HEK293 (cell line): ENCODE data around the gene TTF1.
A peak's percentile ranks its signal among the peaks of the same experiment; 100 is the strongest.

Experiments used
- CTCF ChIA-PET: fragments of 350-600 bp; formaldehyde crosslinking; extraction: SDS; loops from one replicate; lab custom pipeline; 2021; ENCODE audit warnings: antibody characterized with exemption; lab: Yijun Ruan, JAX
- POLR2A ChIA-PET: fragments of 300-600 bp; formaldehyde crosslinking; extraction: SDS; loops from one replicate; lab custom pipeline; 2020; ENCODE audit warnings: antibody characterized with exemption, inconsistent platforms; lab: Yijun Ruan, JAX
- H3K27ac ChIP-seq: fragments of 200-500 bp; sonication (Bioruptor generic); 2 replicates; pipeline ENCODE4 v1.5.1; 2014; ENCODE audit warnings: low read depth, low read length, control low read depth, inconsistent platforms; ENCODE audit errors: extremely low read depth
- H3K36me3 ChIP-seq, 2 experiments: fragments of 200-500 bp in 1 of 2; sonication (Bioruptor generic) in 1 of 2; 1 replicate in 1 of 2; 2 replicates in 1 of 2; pipeline ENCODE4 v1.5.1; 2014 to 2017; ENCODE audit warnings: inconsistent platforms in 2 of 2, low read length in 2 of 2; ENCODE audit not compliant: control insufficient read depth in 2 of 2, insufficient read depth in 1 of 2
- H3K4me1 ChIP-seq: fragments of 200-500 bp; sonication (Bioruptor generic); 2 replicates; pipeline ENCODE4 v1.5.1; 2014; ENCODE audit warnings: mild to moderate bottlenecking, low read length, inconsistent platforms; ENCODE audit not compliant: control insufficient read depth, insufficient read depth
- H3K4me3 ChIP-seq: 2 replicates; pipeline ENCODE4 v1.5.1; 2011; ENCODE audit warnings: low read depth, mild to moderate bottlenecking, control low read depth, low read length, moderate library complexity
- H3K9me3 ChIP-seq: fragments of 200-500 bp; sonication (Bioruptor generic); 2 replicates; pipeline ENCODE4 v1.5.1; 2014; ENCODE audit warnings: low read depth, low read length, inconsistent platforms; ENCODE audit not compliant: control insufficient read depth, insufficient read depth
- ATF2 ChIP-seq: fragments of 450-650 bp; formaldehyde crosslinking; IDR thresholded peaks from 2 replicates; pipeline ENCODE4 v1.5.1; 2016; ENCODE audit warnings: missing biosample characterization, missing genetic modification characterization, low read depth
- GLIS1 ChIP-seq: fragments of 450-650 bp; formaldehyde crosslinking; IDR thresholded peaks from 2 replicates; pipeline ENCODE4 v1.5.1; 2016; ENCODE audit warnings: missing biosample characterization, missing genetic modification characterization
- GLIS2 ChIP-seq: fragments of 450-650 bp; formaldehyde crosslinking; IDR thresholded peaks from 2 replicates; pipeline ENCODE4 v1.5.1; 2016; ENCODE audit warnings: missing biosample characterization, missing genetic modification characterization
- HOXA7 ChIP-seq: sonication (generic); formaldehyde crosslinking; IDR thresholded peaks from 2 replicates; pipeline ENCODE4 v1.8.1; 2022; ENCODE audit warnings: missing genetic modification reagents, borderline replicate concordance
- HOXD13 ChIP-seq: sonication (generic); formaldehyde crosslinking; IDR thresholded peaks from 2 replicates; pipeline ENCODE4 v1.8.0; 2022; ENCODE audit warnings: missing genetic modification reagents, borderline replicate concordance
- IKZF3 ChIP-seq: fragments of 450-650 bp; IDR thresholded peaks from 2 replicates; pipeline ENCODE4 v1.5.0; 2018; ENCODE audit warnings: missing biosample characterization, mild to moderate bottlenecking, missing genetic modification characterization, moderate library complexity
- PATZ1 ChIP-seq: fragments of 450-650 bp; formaldehyde crosslinking; IDR thresholded peaks from 2 replicates; pipeline ENCODE4 v1.5.1; 2016; ENCODE audit warnings: missing biosample characterization, missing genetic modification characterization
- SALL2 ChIP-seq: fragments of 450-650 bp; formaldehyde crosslinking; IDR thresholded peaks from 2 replicates; pipeline ENCODE4 v1.5.0; 2017; ENCODE audit warnings: missing biosample characterization, mild to moderate bottlenecking, missing genetic modification characterization, borderline replicate concordance
- YY2 ChIP-seq: fragments of 450-650 bp; formaldehyde crosslinking; IDR thresholded peaks from 2 replicates; pipeline ENCODE4 v1.5.1; 2016; ENCODE audit warnings: missing biosample characterization, missing genetic modification characterization
- ZBTB49 ChIP-seq: fragments of 450-650 bp; formaldehyde crosslinking; IDR thresholded peaks from 2 replicates; pipeline ENCODE4 v1.5.1; 2016; ENCODE audit warnings: missing biosample characterization, missing genetic modification characterization, low read depth
- ZBTB6 ChIP-seq: fragments of 450-650 bp; formaldehyde crosslinking; IDR thresholded peaks from 2 replicates; pipeline ENCODE4 v1.5.1; 2017; ENCODE audit warnings: missing biosample characterization, missing genetic modification characterization
- ZNF146 ChIP-seq: fragments of 450-650 bp; formaldehyde crosslinking; IDR thresholded peaks from 2 replicates; pipeline ENCODE4 v1.5.1; 2016; ENCODE audit warnings: missing biosample characterization, missing genetic modification characterization
- ZNF174 ChIP-seq: fragments of 450-650 bp; formaldehyde crosslinking; IDR thresholded peaks from 2 replicates; pipeline ENCODE4 v1.5.0; 2017; ENCODE audit warnings: missing biosample characterization, mild to moderate bottlenecking, missing genetic modification characterization
- ZNF221 ChIP-seq: fragments of 450-650 bp; formaldehyde crosslinking; IDR thresholded peaks from 2 replicates; pipeline ENCODE4 v1.5.1; 2017; ENCODE audit warnings: missing biosample characterization, missing genetic modification characterization, borderline replicate concordance
- ZNF394 ChIP-seq: fragments of 450-650 bp; formaldehyde crosslinking; IDR thresholded peaks from 2 replicates; pipeline ENCODE4 v1.5.1; 2016; ENCODE audit warnings: missing biosample characterization, missing genetic modification characterization, mild to moderate bottlenecking, moderate library complexity, borderline replicate concordance
- ZNF654 ChIP-seq: fragments of 450-650 bp; formaldehyde crosslinking; IDR thresholded peaks from 2 replicates; pipeline ENCODE4 v1.5.1; 2016; ENCODE audit warnings: low read depth, missing biosample characterization, missing genetic modification characterization
- ZNF670 ChIP-seq: fragments of 450-650 bp; formaldehyde crosslinking; IDR thresholded peaks from 2 replicates; pipeline ENCODE4 v1.5.1; 2016; ENCODE audit warnings: missing biosample characterization, missing genetic modification characterization, low read depth
- ZNF747 ChIP-seq: fragments of 450-650 bp; formaldehyde crosslinking; IDR thresholded peaks from 2 replicates; pipeline ENCODE4 v1.5.1; 2016; ENCODE audit warnings: missing biosample characterization, missing genetic modification characterization
- ZNF777 ChIP-seq: fragments of 450-650 bp; formaldehyde crosslinking; IDR thresholded peaks from 2 replicates; pipeline ENCODE4 v1.5.1; 2017; ENCODE audit warnings: missing biosample characterization, missing genetic modification characterization, borderline replicate concordance
- ZNF791 ChIP-seq: fragments of 450-650 bp; formaldehyde crosslinking; IDR thresholded peaks from 2 replicates; pipeline ENCODE4 v1.5.1; 2016; ENCODE audit warnings: missing biosample characterization, missing genetic modification characterization
- ZNF830 ChIP-seq: fragments of 450-650 bp; IDR thresholded peaks from 2 replicates; pipeline ENCODE4 v1.5.0; 2018; ENCODE audit warnings: missing biosample characterization, missing genetic modification characterization, low read depth, mild to moderate bottlenecking, moderate library complexity
- ZSCAN16 ChIP-seq: fragments of 450-650 bp; formaldehyde crosslinking; IDR thresholded peaks from 2 replicates; pipeline ENCODE4 v1.5.1; 2016; ENCODE audit warnings: missing biosample characterization, missing genetic modification characterization

The TTF1 gene

GRCh38 chr9:132415181-132415580, 8.5 kb upstream of the TTF1 start:
- H3K4me1 ChIP-seq: no peaks in the 10 kb centered on the region
- no peak overlapping the region for H3K27ac ChIP-seq
- no peaks in the 10 kb centered on the region for H3K9me3 ChIP-seq
- CTCF ChIA-PET: interaction anchor here (0.7 to 3.7 kb wide), 6 partner anchors 23 to 486 kb away, joined by 4 to 54 read pairs (median 6); no protein-coding TSS in a partner anchor
- POLR2A ChIA-PET: no interaction called here
- no peak overlapping the region for H3K4me3 ChIP-seq
- H3K36me3 ChIP-seq: no peaks in the 10 kb centered on the region
- no peak for TF ChIP-seq SALL2 (tag by site-specific recombination)

- TF ChIP-seq ZNF747 (no peak), IKZF3 (tag by site-specific recombination) (no peak), ZNF221 (no peak), ZBTB49 (no peak), ZNF394 (tag by site-specific recombination) (no peak), ZNF777 (tag by site-specific recombination) (no peak), ZNF174 (no peak), YY2 (tag by site-specific recombination) (no peak), HOXD13 (no peak), ZNF670 (tag by site-specific recombination) (no peak), HOXA7 (CRISPR knock-in tag) (no peak), ZNF830 (tag by site-specific recombination) (no peak), ZNF791 (tag by site-specific recombination) (no peak)
- Histone ChIP-seq H3K4me1 (no peaks in the 10 kb centered on the region), H3K4me3 (no peak overlapping the region), H3K9me3 (no peaks in the 10 kb centered on the region), H3K36me3 (no peaks in the 10 kb centered on the region), H3K27ac (no peak overlapping the region)
- ChIA-PET CTCF (interaction anchor here (0.7 to 3.7 kb wide), 8 partner anchors 24 to 487 kb away, joined by 3 to 54 read pairs (median 5); no protein-coding TSS in a partner anchor), POLR2A (no interaction called here)
These were observed 8.1 kb upstream of the TTF1 start for GRCh38 chr9:132414731-132415130.

- ChIA-PET POLR2A (no interaction called here), CTCF (interaction anchor here (0.6 to 3.7 kb wide), 13 partner anchors 10 to 667 kb away, joined by 3 to 54 read pairs (median 5); no protein-coding TSS in a partner anchor)
- H3K4me3 ChIP-seq: no peak overlapping the region
- H3K27ac ChIP-seq: no peak overlapping the region
- TF ChIP-seq SALL2 (tag by site-specific recombination): no peak
- 0 out of 2 replicates have a peak, but pooled peaks have one; percentile 13 for TF ChIP-seq ATF2 (tag by site-specific recombination)
- no peaks in the 10 kb centered on the region for H3K9me3 ChIP-seq
- H3K36me3 ChIP-seq: no peaks in the 10 kb centered on the region
- H3K4me1 ChIP-seq: no peaks in the 10 kb centered on the region
These were observed 7.3 kb upstream of the TTF1 start for GRCh38 chr9:132413926-132414325.

GRCh38 chr9:132412089-132412488, 5.4 kb upstream of the TTF1 start:
- no peaks in the 10 kb centered on the region for H3K36me3 ChIP-seq
- CTCF ChIA-PET: interaction anchor here (0.6 to 3.7 kb wide), 30 partner anchors 9 to 932 kb away, joined by 3 to 54 read pairs (median 3); no protein-coding TSS in a partner anchor
- H3K9me3 ChIP-seq: no peaks in the 10 kb centered on the region
- POLR2A ChIA-PET: no interaction called here
- H3K4me3 ChIP-seq: no peak overlapping the region
- H3K27ac ChIP-seq: no peak overlapping the region
- H3K4me1 ChIP-seq: no peaks in the 10 kb centered on the region
- TF ChIP-seq ZBTB6 (peak; percentile 98), ZNF654 (peak; percentile 30; the same call in 1 of the 2 replicates), GLIS2 (tag by site-specific recombination) (peak; percentile 27; the same call in 1 of the 2 replicates), PATZ1 (no peak), GLIS1 (tag by site-specific recombination) (no peak), ZNF146 (tag by site-specific recombination) (no peak), ZSCAN16 (tag by site-specific recombination) (no peak)
